Endothelial cell of umbilical vein (primary cell): Measurements from ENCODE around the gene MLF1.

Experiments
- CTCF ChIP-seq, 2 donors: IDR thresholded peaks; 1 replicate in 1 of 2; 2 replicates in 1 of 2; pipeline ENCODE4 v1.5.1; 2011; ENCODE audit warnings: low read length in 2 of 2, mild to moderate bottlenecking in 2 of 2, moderate library complexity in 2 of 2, control low read depth in 1 of 2, inconsistent platforms in 1 of 2, low read depth in 1 of 2; ENCODE audit not compliant: insufficient read depth in 1 of 2; ENCODE audit errors: extremely low read depth in 1 of 2
- EZH2 ChIP-seq: IDR thresholded peaks from 2 replicates; pipeline ENCODE4 v1.6.1; 2012; ENCODE audit warnings: borderline replicate concordance, low read depth, mild to moderate bottlenecking, moderate library complexity, low read length, inconsistent platforms; ENCODE audit not compliant: severe bottlenecking
- MAX ChIP-seq: IDR thresholded peaks from 2 replicates; pipeline ENCODE4 v1.6.1; 2011; ENCODE audit not compliant: insufficient read depth, insufficient read length
- POLR2A ChIP-seq: IDR thresholded peaks from 2 replicates; pipeline ENCODE4 v1.6.1; 2012; ENCODE audit warnings: low read depth, mild to moderate bottlenecking, control low read depth, low read length
- POLR2AphosphoS5 ChIP-seq: IDR thresholded peaks from 2 replicates; pipeline ENCODE4 v1.6.1; 2012; ENCODE audit warnings: low read depth, mild to moderate bottlenecking, control low read depth, low read length, moderate library complexity; ENCODE audit not compliant: insufficient read depth

GRCh38 chr3:158631981-158632380, 61.0 kb downstream of the MLF1 start:
- TF ChIP-seq CTCF (IDR thresholded peaks at IDR 0.05; ENCODE audit: extremely low read depth in 1 of 2, insufficient read depth in 1 of 2, low read depth in 1 of 2, low read length in 2 of 2) (no peak), POLR2A (no peak), POLR2AphosphoS5 (no peak), EZH2 (no peak), MAX (no peak)
